Sigmoid colon (tissue), 7 donors: ENCODE measurements around the gene TENM4. TPM values are rescaled to one million over a fixed set of nuclear protein-coding genes. Genes with fewer than 3 reads are reported as not detected.

Experiments
- DNase-seq: peaks from one replicate; pipeline ENCODE4 v3.0.0-alpha.2; 2019
- H3K27ac ChIP-seq, 4 donors: fragments of 200-600 bp; sonication (generic); one replicate each; pipeline ENCODE4 v1.5.1; 2016 to 2019; ENCODE audit warnings: mild to moderate bottlenecking in 1 of 4
- H3K27me3 ChIP-seq, 3 donors: fragments of 200-600 bp; sonication (generic); one replicate each; pipeline ENCODE4 v1.5.1; 2019; ENCODE audit warnings: mild to moderate bottlenecking in 1 of 3
- H3K36me3 ChIP-seq, 4 donors: fragments of 200-600 bp; sonication (generic); one replicate each; pipeline ENCODE4 v1.5.1; 2016 to 2019
- H3K4me1 ChIP-seq, 4 donors: fragments of 200-600 bp; sonication (generic); one replicate each; pipeline ENCODE4 v1.5.1; 2017 to 2019
- H3K4me3 ChIP-seq, 4 donors: fragments of 200-600 bp; sonication (generic); one replicate each; pipeline ENCODE4 v1.5.1; 2017 to 2019; ENCODE audit warnings: mild to moderate bottlenecking in 2 of 4, moderate library complexity in 1 of 4
- H3K9me3 ChIP-seq, 4 donors: fragments of 200-600 bp in 3 of 4; sonication (generic) in 3 of 4; one replicate each; pipeline versions ENCODE4 v1.5.1 to v1.6.1; 2013 to 2019
- CTCF ChIP-seq, 4 experiments: fragments of 450-650 bp in 3 of 4; fragments of 200-600 bp in 1 of 4; IDR thresholded peaks; one replicate each; pipeline ENCODE4 v1.5.1; 2016 to 2019; ENCODE audit warnings: antibody characterized with exemption in 4 of 4, mild to moderate bottlenecking in 3 of 4, moderate library complexity in 2 of 4
- EP300 ChIP-seq, 4 donors: sonication (generic); formaldehyde crosslinking; IDR thresholded peaks; one replicate each; pipeline ENCODE4 v1.6.1; 2017; ENCODE audit warnings: antibody characterized with exemption in 4 of 4
- POLR2A ChIP-seq, 2 donors: fragments of 450-650 bp; IDR thresholded peaks; one replicate each; pipeline ENCODE4 v1.6.1; 2016; ENCODE audit warnings: antibody characterized with exemption in 2 of 2, mild to moderate bottlenecking in 2 of 2, moderate library complexity in 2 of 2
- POLR2AphosphoS5 ChIP-seq, 4 donors: sonication (generic); formaldehyde crosslinking; IDR thresholded peaks; one replicate each; pipeline ENCODE4 v1.6.1; 2017; ENCODE audit warnings: antibody characterized with exemption in 4 of 4
- WGBS, 2 donors: extraction: QIAGEN DNeasy Blood & Tissue Kit; methylation state at CpG; one replicate each; pipeline ENCODE4 v1.1.7; 2013; 5-methylcytosine and 5-hydroxymethylcytosine counted together
- intact Hi-C: fragments of 100-400 bp; cut with DNase I; formaldehyde crosslinking; loops from one replicate; pipeline ENCODE4 v1.15.1; 2023
- polyA plus RNA-seq, 3 donors: library from polyadenylated mRNA; stranded (reverse); fragments of 200-250 nt; gene quantifications; one replicate each; pipeline ENCODE4 v1.2.3, GENCODE V29; 2013
- total RNA-seq, 4 donors: library from RNA; depleted of rRNA; stranded (reverse); fragments of >200 nt; gene quantifications; one replicate each; pipeline ENCODE4 v1.1.0, GENCODE V29; 2016
- donor health status: healthy with polysubstance abuse.
- donor health status: Bipolar disorder and iron deficiency.
- donor health status: healthy.

The TENM4 gene
- total and polyA plus RNA-seq, 7 donors: 0.23 to 14.6 (median 1.9) TPM; not detected in 1

- TF ChIP-seq EP300 (IDR thresholded peaks at IDR 0.05): no peak
- TF ChIP-seq CTCF (IDR thresholded peaks at IDR 0.05): no peak
- no peak for TF ChIP-seq POLR2A (IDR thresholded peaks at IDR 0.05)
- TF ChIP-seq POLR2AphosphoS5 (IDR thresholded peaks at IDR 0.05): no peak
- no peaks in the 10 kb centered on the region for H3K4me1 ChIP-seq
Observed at GRCh38 chr11:79381036-79381435, 59.8 kb downstream of the TENM4 start.

GRCh38 chr11:79377406-79377805 lies 63.4 kb downstream of the TENM4 start:
- no peak for TF ChIP-seq POLR2AphosphoS5 (IDR thresholded peaks at IDR 0.05)
- no peak for DNase-seq

More at GRCh38 chr11:79381036-79381435, 59.8 kb downstream of the TENM4 start:
- Histone ChIP-seq H3K36me3 (no peaks in the 10 kb centered on the region), H3K27ac (no peak overlapping the region), H3K9me3 (no peaks in the 10 kb centered on the region), H3K4me3 (no peak overlapping the region), H3K27me3 (no peaks in the 10 kb centered on the region)
- intact Hi-C loops: no loop called here
- WGBS, 2 donors: 56 to 65% methylated on average over 3 of the region's 3 CpGs
- no peak for DNase-seq

GRCh38 chr11:79375818-79376550 lies 64.8 kb downstream of the TENM4 start:
- no peaks in the 10 kb centered on the region for H3K9me3 ChIP-seq
- H3K36me3 ChIP-seq: no peaks in the 10 kb centered on the region
- H3K4me3 ChIP-seq: no peak overlapping the region
- no peak for DNase-seq
- H3K27ac ChIP-seq: no peak overlapping the region
- 65 to 84% methylated on average over 3 of the region's 3 CpGs for WGBS, 2 donors
- no peaks in the 10 kb centered on the region for H3K4me1 ChIP-seq
- no peaks in the 10 kb centered on the region for H3K27me3 ChIP-seq
- TF ChIP-seq EP300 (IDR thresholded peaks at IDR 0.05): no peak
- intact Hi-C loops: no loop called here

More at GRCh38 chr11:79377406-79377805, 63.4 kb downstream of the TENM4 start:
- H3K4me3 ChIP-seq: no peak overlapping the region
- no peaks in the 10 kb centered on the region for H3K27me3 ChIP-seq
- intact Hi-C loops: no loop called here
- H3K27ac ChIP-seq: no peak overlapping the region
- H3K4me1 ChIP-seq: no peaks in the 10 kb centered on the region
- H3K36me3 ChIP-seq: no peaks in the 10 kb centered on the region
- WGBS, 2 donors: 80 to 81% methylated on average over 2 of the region's 2 CpGs
- no peaks in the 10 kb centered on the region for H3K9me3 ChIP-seq

DNA sequence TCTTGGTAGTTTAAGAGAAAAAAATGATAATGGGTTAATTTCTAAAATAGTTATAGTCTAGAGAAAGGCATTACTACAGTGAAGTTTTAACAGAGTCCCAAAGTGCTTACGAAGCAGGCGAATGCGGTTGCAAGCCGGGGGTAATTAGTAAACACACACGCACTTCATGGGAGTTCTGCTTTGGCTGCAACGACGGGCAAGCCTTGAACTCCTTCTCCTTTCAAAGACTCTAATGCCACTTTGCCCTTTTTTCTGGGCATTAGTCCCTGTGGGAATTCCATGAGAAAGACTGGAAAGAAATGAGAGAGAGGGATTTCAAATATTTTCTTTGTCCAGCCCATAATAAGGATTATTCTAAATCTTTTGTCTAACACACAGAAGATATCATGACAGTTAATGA lies 66.1 kb downstream of the TENM4 start:
- TF ChIP-seq POLR2AphosphoS5 (IDR thresholded peaks at IDR 0.05) (no peak), EP300 (IDR thresholded peaks at IDR 0.05) (no peak), POLR2A (IDR thresholded peaks at IDR 0.05) (no peak), CTCF (IDR thresholded peaks at IDR 0.05) (no peak)
- H3K4me1 ChIP-seq: no peaks in the 10 kb centered on the region
- no peak for DNase-seq
- H3K27me3 ChIP-seq: no peaks in the 10 kb centered on the region
- intact Hi-C loops: no loop called here
- 40 to 58% methylated on average over 7 of the region's 7 CpGs for WGBS, 2 donors
- no peaks in the 10 kb centered on the region for H3K36me3 ChIP-seq
- H3K4me3 ChIP-seq: no peak overlapping the region
- no peaks in the 10 kb centered on the region for H3K9me3 ChIP-seq
- H3K27ac ChIP-seq: no peak overlapping the region

- intact Hi-C loops: no loop called here
- Histone ChIP-seq H3K27ac (no peak overlapping the region), H3K4me1 (no peaks in the 10 kb centered on the region), H3K36me3 (no peaks in the 10 kb centered on the region), H3K9me3 (no peaks in the 10 kb centered on the region), H3K27me3 (no peaks in the 10 kb centered on the region), H3K4me3 (no peak overlapping the region)
- no peak for DNase-seq
- TF ChIP-seq POLR2A (IDR thresholded peaks at IDR 0.05): no peak
- no peak for TF ChIP-seq CTCF (IDR thresholded peaks at IDR 0.05)
- TF ChIP-seq EP300 (IDR thresholded peaks at IDR 0.05): no peak
- no peak for TF ChIP-seq POLR2AphosphoS5 (IDR thresholded peaks at IDR 0.05)
- WGBS, 2 donors: 15 to 26% methylated on average over 2 of the region's 2 CpGs
Observed at GRCh38 chr11:79371724-79372123, 69.1 kb downstream of the TENM4 start.

DNA sequence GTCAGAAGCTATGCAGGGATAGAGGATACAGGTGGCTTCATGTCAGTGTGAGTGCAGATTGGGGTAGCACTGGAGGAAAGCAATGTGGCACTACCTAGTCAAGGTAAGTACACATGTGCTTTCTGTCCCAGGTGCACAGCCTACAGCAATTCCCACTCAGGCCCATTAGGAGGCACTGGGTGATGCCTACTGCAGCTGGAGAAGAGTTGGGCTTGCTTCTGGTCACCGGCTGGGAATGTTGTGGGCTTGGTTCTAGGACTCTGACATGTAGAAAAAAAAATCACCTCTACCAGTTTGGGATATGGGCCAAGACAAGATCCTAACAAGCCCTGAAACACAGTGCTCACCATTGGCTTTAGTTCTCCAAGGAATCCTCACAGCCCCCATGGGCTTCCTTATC lies 69.7 kb downstream of the TENM4 start:
- Histone ChIP-seq H3K9me3 (no peaks in the 10 kb centered on the region), H3K4me1 (no peaks in the 10 kb centered on the region), H3K27me3 (no peaks in the 10 kb centered on the region), H3K27ac (no peak overlapping the region), H3K36me3 (no peaks in the 10 kb centered on the region), H3K4me3 (no peak overlapping the region)
- TF ChIP-seq EP300 (IDR thresholded peaks at IDR 0.05): no peak
- no peak for TF ChIP-seq CTCF (IDR thresholded peaks at IDR 0.05)
- TF ChIP-seq POLR2AphosphoS5 (IDR thresholded peaks at IDR 0.05): no peak
- TF ChIP-seq POLR2A (IDR thresholded peaks at IDR 0.05): no peak
- intact Hi-C loops: no loop called here
- no peak for DNase-seq
- 53 to 55% methylated on average over 1 of the region's 1 CpG for WGBS, 2 donors
